Astrocyte of the cerebellum (primary cell): Measurements from ENCODE around the gene ZPLD1.

ENCODE experiments used
- DNase-seq: peaks from one replicate; pipeline ENCODE4 v3.0.0-alpha.2; 2011; ENCODE audit warnings: low read depth
- H3K4me3 ChIP-seq: 2 replicates; pipeline ENCODE4 v1.5.1; 2011; ENCODE audit warnings: mild to moderate bottlenecking, low read depth, low read length, moderate library complexity
- CTCF ChIP-seq: IDR thresholded peaks from 2 replicates; pipeline ENCODE4 v1.5.1; 2012; ENCODE audit warnings: low read length, low read depth, moderate library complexity, mild to moderate bottlenecking; ENCODE audit errors: missing control alignments
- in situ Hi-C: cut with HindIII; loops from 2 replicates; pipeline ENCODE4 v1.10.0; 2017; ENCODE audit warnings: low sequenced_read_pairs

ZPLD1 gene

GRCh38 chr3:102443021-102443420 lies 8.2 kb downstream of the ZPLD1 start:
- no peak for TF ChIP-seq CTCF
- DNase-seq: no peak
- in situ Hi-C loops: no loop called here
- H3K4me3 ChIP-seq: no peak overlapping the region

GRCh38 chr3:102444101-102444500 lies 9.3 kb downstream of the ZPLD1 start:
- in situ Hi-C loops: no loop called here
- no peak for TF ChIP-seq CTCF
- DNase-seq: peak; percentile 49
- no peak overlapping the region for H3K4me3 ChIP-seq

GRCh38 chr3:102447272-102447671 lies 12.5 kb downstream of the ZPLD1 start:
- no peak overlapping the region for H3K4me3 ChIP-seq
- no peak for DNase-seq
- in situ Hi-C loops: no loop called here
- no peak for TF ChIP-seq CTCF

- DNase-seq: no peak
- H3K4me3 ChIP-seq: no peak overlapping the region
- in situ Hi-C loops: no loop called here
- TF ChIP-seq CTCF: no peak
Observed at GRCh38 chr3:102449341-102449740, 14.5 kb downstream of the ZPLD1 start.

GRCh38 chr3:102449930-102450329 lies 15.1 kb downstream of the ZPLD1 start:
- DNase-seq: no peak
- in situ Hi-C loops: no loop called here
- TF ChIP-seq CTCF: no peak
- no peak overlapping the region for H3K4me3 ChIP-seq

- in situ Hi-C loops: no loop called here
- TF ChIP-seq CTCF: no peak
- no peak for DNase-seq
- H3K4me3 ChIP-seq: no peak overlapping the region
Observed at GRCh38 chr3:102450976-102451375, 16.2 kb downstream of the ZPLD1 start.

- TF ChIP-seq CTCF: no peak
- in situ Hi-C loops: no loop called here
- H3K4me3 ChIP-seq: no peak overlapping the region
- no peak for DNase-seq
Observed at GRCh38 chr3:102451543-102451942, 16.7 kb downstream of the ZPLD1 start.
